Thoracic aorta (tissue), 2 donors: Measurements from ENCODE around the gene SMPD3. TPM values are rescaled to one million over a fixed set of nuclear protein-coding genes. Genes with fewer than 3 reads are reported as not detected.

Experiments
- ATAC-seq: fragments of 150-250 bp; one replicate; pipeline ENCODE4 v1.8.0; 2017; ENCODE audit warnings: low read depth; ENCODE audit not compliant: insufficient number of reproducible peaks, low FRiP score
- DNase-seq: peaks from one replicate; pipeline ENCODE4 v3.0.0-alpha.2; 2020; ENCODE audit warnings: low spot score
- H3K27ac ChIP-seq, 2 donors: fragments of 200-600 bp; sonication (generic); 1 replicate in 1 of 2; 2 replicates in 1 of 2; pipeline ENCODE4 v1.5.1; 2016; ENCODE audit warnings: mild to moderate bottlenecking in 2 of 2, moderate library complexity in 2 of 2
- H3K27me3 ChIP-seq: fragments of 200-600 bp; sonication (generic); replicated peaks from 2 replicates; pipeline ENCODE4 v1.6.0; 2016; ENCODE audit warnings: mild to moderate bottlenecking; ENCODE audit not compliant: insufficient read depth
- H3K36me3 ChIP-seq: fragments of 200-600 bp; sonication (generic); one replicate; pipeline ENCODE4 v1.5.1; 2016
- H3K4me1 ChIP-seq, 2 donors: fragments of 200-600 bp; sonication (generic); 1 replicate in 1 of 2; 2 replicates in 1 of 2; pipeline versions ENCODE4 v1.5.1 to v1.6.0; 2016; ENCODE audit warnings: low read depth in 2 of 2, mild to moderate bottlenecking in 1 of 2; ENCODE audit not compliant: control insufficient read depth in 1 of 2
- H3K4me3 ChIP-seq: fragments of 200-600 bp; sonication (generic); 2 replicates; pipeline ENCODE4 v1.5.1; 2016; ENCODE audit warnings: mild to moderate bottlenecking
- H3K9me3 ChIP-seq: fragments of 200-600 bp; sonication (generic); 2 replicates; pipeline ENCODE4 v1.5.1; 2016
- CTCF ChIP-seq: fragments of 200-600 bp; sonication (generic); IDR thresholded peaks from one replicate; pipeline ENCODE4 v1.5.1; 2019; ENCODE audit warnings: antibody characterized with exemption
- total RNA-seq, 2 donors: library from RNA; depleted of rRNA; stranded (reverse); fragments of >200 nt; gene quantifications; one replicate each; pipeline versions ENCODE4 v1.1.0 to v1.2.3, GENCODE V29; 2016

The SMPD3 gene
- total RNA-seq, 2 donors from 2014 or later, result 0.41 to 6.5 TPM

DNA sequence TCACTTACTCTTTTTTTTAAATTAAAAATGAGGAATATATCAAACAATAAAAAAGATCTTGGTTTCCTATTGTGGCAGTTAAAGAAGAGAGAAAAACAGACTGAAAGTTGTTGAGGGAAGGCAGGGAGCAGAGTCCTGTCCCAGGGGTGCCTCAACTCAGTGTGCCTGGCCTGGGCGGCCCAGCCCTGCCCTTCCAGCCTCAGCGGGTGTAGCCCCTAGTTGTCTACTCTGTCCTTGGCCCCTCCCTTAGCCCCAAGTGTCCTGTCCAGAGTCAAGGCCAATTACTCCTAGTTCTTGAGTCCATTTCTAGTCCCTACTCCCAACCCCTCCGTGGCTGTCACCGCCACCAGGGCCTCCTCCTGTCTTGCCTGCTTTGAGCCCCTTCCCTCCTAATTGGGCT, 52.5 kb downstream of the SMPD3 start:
- ATAC-seq (no peak), DNase-seq (no peak)
- Histone ChIP-seq H3K9me3 (no peaks in the 10 kb centered on the region), H3K4me3 (no peak overlapping the region), H3K4me1 (no peaks in the 10 kb centered on the region), H3K27ac (no peak overlapping the region), H3K27me3 (no peaks in the 10 kb centered on the region), H3K36me3 (no peaks in the 10 kb centered on the region)
- no peak for TF ChIP-seq CTCF

GRCh38 chr16:68395167-68395786, 53.0 kb downstream of the SMPD3 start:
- no peak for DNase-seq
- Histone ChIP-seq H3K27me3 (no peaks in the 10 kb centered on the region), H3K4me1 (no peaks in the 10 kb centered on the region), H3K9me3 (no peaks in the 10 kb centered on the region), H3K4me3 (no peak overlapping the region), H3K27ac (no peak overlapping the region), H3K36me3 (no peaks in the 10 kb centered on the region)
- TF ChIP-seq CTCF, result no peak
- no peak for ATAC-seq

DNA sequence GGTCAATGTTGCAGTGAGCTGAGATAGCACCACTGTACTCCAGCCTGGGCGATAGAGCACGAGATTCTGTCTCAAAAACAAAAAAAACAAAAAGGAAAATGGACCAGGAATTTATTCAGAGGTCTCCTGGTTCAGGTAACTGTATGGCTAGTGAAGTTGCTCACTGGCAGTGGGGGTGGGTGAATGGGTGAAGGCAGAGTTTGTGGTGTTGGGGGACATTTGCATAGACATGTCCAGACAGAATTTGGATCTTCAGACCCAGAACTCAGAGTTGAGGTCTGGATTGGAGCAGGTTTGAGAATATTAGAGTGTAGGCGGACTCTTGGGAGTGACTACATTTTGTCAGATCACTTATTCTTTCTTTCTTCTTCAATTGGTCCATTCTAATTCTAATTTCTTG, 55.0 kb downstream of the SMPD3 start:
- Histone ChIP-seq H3K27ac (no peak overlapping the region), H3K9me3 (no peaks in the 10 kb centered on the region)
- DNase-seq, result no peak

DNA sequence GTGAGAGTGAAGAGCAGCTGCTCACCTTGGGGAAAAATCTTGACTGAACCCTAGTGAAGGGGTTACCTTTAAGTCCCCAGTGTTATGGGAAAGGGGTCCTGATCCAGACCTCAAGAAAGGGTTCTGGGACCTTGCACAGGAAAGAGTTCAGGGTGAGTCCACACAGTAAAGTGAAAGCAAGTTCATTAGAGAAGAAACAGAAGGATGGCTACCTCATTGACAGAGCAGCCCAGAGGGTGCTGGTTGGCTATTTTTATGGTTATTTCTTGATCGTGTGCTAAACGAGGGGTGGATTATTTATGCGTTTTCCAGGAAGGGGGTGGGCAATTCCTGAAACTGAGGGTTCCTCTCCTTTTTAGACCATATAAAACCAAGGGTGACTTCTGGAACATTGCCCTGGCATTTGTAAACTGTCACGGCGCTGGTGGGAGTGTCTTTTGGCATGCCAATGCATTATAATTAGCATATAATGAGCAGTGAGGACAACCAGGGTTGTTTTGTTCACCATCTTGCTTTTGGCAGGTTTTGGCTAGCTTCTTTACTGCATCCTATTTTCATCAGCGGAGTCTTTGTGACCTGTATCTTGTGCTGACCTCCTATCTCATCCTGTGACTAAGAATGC, 58.4 kb downstream of the SMPD3 start:
- DNase-seq, result no peak

More for the DNA sequence above, 55.0 kb downstream of the SMPD3 start:
- Histone ChIP-seq H3K4me1 (no peaks in the 10 kb centered on the region), H3K4me3 (no peak overlapping the region), H3K27me3 (no peaks in the 10 kb centered on the region), H3K36me3 (no peaks in the 10 kb centered on the region)
- TF ChIP-seq CTCF, result no peak
- ATAC-seq, result no peak

GRCh38 chr16:68389006-68389405, 59.3 kb downstream of the SMPD3 start:
- Histone ChIP-seq H3K27ac (no peak overlapping the region), H3K4me1 (no peaks in the 10 kb centered on the region), H3K36me3 (no peaks in the 10 kb centered on the region), H3K4me3 (no peak overlapping the region), H3K9me3 (no peaks in the 10 kb centered on the region), H3K27me3 (no peaks in the 10 kb centered on the region)
- TF ChIP-seq CTCF, result no peak
- DNase-seq (no peak), ATAC-seq (no peak)

More for the DNA sequence above, 58.4 kb downstream of the SMPD3 start:
- Histone ChIP-seq H3K36me3 (no peaks in the 10 kb centered on the region), H3K27me3 (no peaks in the 10 kb centered on the region), H3K27ac (no peak overlapping the region), H3K4me1 (no peaks in the 10 kb centered on the region), H3K9me3 (no peaks in the 10 kb centered on the region), H3K4me3 (no peak overlapping the region)
- no peak for TF ChIP-seq CTCF
- no peak for ATAC-seq
